Middle frontal gyrus (tissue), 1 donor: ENCODE data around the gene ADGRF5.
"Not testable (repeated sequence)": the region's sequence is repeated elsewhere in the genome, so short reads cannot be mapped to it uniquely, and the experiment has no call there.

Experiments
- DNase-seq: peaks from one replicate; pipeline ENCODE4 v3.0.0-alpha.2; 2015; ENCODE audit warnings: low spot score; ENCODE audit errors: extremely low spot score

Gene ADGRF5

DNA sequence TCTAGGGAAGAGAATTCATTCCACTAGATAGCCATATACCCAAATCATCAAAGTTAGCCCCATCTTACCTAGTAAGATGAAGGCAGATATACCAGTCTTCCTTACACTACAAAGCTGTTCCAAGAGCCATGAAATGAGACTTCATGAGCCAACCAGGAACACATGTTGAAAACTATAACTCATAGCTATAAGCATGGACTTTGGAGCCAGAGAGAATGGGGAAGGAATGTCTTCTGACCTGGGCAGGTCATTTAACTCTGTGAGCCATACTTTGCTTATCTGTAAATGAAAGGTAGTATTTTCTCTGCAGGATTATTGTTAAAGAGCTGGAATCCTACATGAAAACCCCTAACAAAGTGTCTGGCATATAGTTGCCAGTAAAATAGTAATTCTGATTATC is 27.3 kb downstream of the ADGRF5 start:
- no peak for DNase-seq

DNA sequence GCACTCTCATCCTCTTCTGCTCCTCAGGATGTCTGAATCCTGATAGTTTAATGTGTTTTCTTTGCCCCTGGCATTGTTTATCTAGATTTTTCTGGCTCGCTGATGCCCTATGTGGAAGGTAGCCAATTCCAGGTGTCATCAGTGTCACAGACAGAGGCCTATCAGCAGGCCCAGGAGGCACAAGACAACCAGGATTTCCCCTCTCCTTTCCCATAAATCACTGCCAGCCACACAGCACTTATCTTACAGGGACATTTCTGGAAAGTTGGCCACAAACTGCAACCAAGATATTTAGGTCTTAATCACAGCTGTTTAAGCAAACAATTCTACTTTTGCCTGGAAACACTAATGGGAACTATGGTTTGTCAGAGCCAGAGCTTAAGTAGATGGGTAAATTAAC is 28.1 kb downstream of the ADGRF5 start:
- no peak for DNase-seq

DNA sequence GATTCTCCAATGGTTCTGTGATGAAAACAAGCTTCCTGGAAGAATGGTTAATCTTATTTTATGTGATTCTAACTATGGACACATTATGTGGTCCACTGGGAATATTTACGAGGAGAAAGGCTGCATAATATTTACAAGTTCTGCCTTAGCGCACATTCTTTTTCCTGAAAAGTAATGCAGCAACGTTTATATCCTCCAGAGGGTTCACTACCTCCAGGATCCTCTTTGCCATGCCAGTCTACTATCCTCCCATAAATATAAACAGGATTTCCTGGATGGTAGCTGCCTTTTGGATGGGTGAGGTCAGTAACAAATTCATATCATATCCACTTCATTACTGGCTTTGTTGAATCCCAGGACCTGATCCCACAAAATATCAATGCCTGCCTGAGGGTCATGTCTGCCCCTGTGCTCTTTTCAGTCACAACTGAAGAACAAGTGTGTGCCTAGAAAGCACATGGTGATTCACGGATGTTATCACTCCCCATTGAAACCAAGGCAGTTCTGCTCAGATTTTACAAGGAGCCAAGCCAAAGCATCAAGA is 30.4 kb downstream of the ADGRF5 start:
- DNase-seq = no peak

DNA sequence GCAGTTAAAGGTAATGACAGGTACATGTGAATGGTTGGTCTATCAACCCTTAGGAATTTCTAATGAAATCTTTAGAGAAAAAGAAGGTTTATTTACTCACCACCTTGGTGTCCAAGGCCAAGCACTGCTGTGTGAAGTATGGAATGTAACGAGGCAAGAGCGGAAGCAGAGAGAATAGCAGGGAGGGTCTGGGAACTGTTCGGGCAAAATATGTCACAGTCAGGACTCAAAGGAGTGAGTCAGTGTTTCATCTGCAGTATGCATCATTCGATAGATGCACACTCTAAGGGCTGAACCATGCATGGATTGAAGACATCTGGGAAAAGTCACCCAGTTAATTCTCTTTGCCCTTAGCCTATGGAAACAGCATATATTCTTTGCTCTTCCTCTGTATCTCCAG is 33.2 kb downstream of the ADGRF5 start:
- DNase-seq = no peak

DNA sequence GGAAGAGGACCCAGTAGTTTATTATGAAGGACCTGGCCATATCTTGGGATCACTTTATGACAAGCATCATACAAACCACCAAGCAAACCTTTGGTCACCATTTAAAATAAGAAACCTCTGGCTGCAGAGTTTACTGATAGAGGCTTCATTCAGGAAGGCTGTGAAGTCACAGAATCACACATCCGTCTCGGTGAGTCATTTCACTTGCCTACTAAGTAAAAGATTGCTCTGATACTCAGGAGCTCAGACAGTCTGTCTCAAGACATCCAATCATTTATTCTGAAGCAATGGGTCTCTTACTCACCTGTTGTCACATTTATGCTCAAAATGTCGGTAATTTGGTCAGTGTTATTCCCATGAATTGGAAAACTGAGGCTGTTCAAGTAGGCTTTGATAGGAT is 33.7 kb downstream of the ADGRF5 start:
- no peak for DNase-seq

DNA sequence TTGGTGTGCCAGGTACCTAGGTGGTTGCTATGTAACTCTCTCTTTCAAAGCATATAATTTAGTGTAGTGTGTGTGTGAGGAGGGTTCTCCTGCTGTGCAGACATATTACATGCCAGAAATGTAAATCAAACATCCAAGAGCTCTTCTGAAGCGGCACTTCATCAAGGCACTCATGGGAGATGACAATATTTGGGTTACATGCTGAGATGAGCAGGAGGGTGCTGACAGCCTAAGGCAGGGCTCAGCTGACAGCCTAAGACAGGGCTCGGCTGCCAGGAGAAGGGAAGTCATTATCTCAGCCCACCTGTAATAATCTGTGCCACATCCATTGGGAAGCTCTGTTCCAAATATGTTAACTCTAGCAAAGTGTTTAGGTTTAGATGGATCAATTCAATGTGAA is 39.1 kb downstream of the ADGRF5 start:
- no peak for DNase-seq

DNA sequence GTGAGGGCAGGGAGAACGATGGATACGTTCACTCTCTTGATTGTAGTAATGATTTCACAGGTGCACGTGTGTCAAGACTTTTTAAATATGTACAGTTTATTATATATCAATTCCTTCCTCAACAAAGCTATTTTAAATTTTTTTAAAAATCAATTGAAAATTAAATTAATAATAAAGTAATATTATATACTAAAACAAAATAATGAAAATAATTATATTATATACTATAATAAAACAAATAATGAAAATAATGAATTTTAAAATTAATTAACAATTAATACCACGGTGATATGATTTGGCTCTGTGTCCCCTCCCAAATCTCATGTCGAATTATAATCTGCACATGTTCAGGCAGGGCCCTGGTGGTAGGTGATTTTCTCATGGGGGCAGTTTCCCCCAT is 42.7 kb downstream of the ADGRF5 start:
- no peak for DNase-seq

DNA sequence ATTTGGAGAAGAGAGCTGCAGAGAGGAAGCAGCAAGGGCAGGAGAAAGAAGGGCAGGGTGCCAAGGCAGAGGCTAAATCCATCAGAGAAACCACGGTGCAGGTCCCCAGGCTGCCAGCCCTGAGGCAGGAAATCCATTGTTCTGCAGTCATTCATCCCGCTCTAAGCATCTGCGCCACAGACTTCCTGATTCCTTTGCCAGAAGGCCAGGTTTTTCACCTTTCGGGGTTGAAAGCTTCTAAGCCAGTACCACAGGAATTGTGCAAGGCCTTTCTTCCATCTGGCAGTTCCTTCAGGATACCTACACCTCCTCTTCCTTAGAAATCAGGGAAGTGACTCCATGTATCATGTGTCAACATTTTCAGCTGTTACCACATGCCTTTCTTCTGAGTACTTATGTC is 45.6 kb downstream of the ADGRF5 start:
- DNase-seq = no peak

DNA sequence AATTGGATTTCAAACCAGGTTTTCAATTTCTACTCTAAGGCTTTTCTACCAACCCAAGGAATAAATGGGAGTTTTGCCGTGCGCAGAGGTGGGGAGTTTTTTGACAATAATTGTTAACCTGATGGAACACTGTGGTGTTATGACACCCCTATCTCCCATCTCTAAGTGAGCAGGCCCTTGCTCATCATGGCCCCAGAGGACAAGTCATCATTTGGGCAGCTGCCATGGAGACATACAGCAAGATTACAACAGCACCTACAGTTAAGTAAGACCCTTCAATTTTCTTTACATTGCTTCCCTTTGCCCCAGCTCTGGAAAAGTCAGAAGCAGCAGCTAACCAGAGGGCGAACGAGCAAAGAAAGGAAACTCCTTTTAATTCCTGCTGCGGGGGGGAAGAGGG is 54.3 kb downstream of the ADGRF5 start:
- no peak for DNase-seq

DNA sequence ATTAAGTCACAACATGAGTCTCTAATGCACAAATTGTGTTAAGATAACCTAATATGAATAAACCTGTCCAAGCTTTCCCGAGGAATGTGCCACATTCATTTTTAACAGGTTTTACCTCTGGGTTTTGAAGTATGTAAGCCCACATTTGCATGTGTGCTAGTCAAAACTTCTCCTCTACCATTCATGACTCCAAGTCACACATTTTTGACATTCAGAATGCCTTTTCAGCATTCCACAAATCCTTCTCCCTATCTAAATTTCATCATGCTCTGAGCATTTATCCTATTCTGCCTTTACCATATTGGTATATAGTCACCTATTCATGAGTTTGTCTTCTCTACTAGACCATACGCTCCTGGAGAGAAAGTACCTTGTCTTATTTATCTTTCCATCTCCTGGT is 56.5 kb downstream of the ADGRF5 start:
- no peak for DNase-seq

DNA sequence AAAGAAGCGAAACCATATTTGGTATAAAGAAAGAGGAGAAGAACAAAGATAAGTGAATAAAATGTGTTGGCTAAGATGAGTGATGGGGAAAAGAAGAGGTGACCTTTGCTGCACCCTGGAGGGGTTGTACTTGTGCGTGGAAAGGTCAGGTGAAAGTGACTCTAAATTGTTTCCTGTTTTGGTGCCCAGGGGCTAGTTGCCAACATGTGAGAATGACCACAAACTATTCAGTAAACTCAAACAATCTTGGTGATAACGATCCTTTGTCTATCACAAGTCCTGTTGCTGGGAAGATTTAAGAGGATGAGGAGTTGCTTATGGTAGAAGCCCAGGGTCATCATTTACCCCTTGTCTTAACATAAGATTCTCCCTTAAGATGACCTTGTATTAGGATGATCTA is 57.9 kb downstream of the ADGRF5 start:
- no peak for DNase-seq

DNA sequence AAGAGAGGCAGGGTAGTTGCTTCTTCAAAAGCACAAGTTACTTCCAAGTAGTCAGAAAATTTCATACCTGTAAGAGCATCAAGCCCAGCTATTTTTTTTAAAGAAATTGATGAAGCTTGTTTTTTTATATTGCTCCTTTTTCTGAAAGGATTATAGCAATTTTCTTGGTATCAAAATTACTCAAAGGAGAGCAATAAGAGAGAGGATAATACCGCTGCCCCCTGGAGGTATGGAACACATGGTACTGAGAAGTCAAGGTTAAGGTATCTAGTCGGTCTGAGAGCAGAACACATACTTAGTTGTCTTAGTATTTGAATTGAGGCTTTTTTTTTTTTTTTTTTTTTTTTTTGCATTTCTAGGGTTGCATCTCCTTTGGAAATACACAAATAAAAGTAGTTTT is 59.4 kb downstream of the ADGRF5 start:
- DNase-seq = no peak

DNA sequence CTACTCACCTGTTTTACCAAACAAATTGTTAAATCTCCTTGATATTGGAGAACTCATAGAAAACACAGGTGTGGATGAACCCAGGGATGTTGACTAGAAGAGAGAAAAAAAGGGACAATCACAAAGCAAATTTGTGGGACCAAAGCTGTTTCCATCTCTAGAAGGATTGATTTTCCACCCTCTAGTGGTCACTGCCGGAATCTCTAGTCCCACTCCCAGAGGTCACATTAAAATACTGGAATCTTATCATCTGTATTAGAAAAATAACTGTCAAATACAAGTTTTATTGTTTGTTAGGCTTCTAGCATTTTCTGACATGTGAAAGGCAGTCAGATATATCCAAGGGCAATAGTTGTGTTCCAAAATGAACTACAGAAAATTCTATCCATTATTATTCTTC is 65.8 kb downstream of the ADGRF5 start:
- not testable (repeated sequence) for DNase-seq

DNA sequence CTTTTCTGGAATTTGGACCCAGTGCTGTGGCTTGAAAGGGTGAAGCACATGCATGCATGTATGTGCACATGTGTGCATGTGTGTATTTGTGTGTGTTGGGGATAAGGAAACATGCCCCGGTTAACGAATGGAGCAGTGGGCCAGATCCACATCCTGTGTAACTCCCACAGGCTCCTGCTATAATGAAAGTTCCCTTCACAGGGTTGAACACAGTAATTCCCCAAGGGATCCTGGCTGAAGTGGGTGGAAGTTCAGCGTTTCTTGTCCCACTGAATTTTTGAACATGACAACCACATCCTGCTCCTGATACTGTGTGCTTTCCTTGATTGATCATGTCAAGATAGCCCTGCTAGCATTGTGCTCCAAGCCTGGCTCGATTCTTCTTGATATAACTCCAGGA is 70.2 kb downstream of the ADGRF5 start:
- DNase-seq = not testable (repeated sequence)

DNA sequence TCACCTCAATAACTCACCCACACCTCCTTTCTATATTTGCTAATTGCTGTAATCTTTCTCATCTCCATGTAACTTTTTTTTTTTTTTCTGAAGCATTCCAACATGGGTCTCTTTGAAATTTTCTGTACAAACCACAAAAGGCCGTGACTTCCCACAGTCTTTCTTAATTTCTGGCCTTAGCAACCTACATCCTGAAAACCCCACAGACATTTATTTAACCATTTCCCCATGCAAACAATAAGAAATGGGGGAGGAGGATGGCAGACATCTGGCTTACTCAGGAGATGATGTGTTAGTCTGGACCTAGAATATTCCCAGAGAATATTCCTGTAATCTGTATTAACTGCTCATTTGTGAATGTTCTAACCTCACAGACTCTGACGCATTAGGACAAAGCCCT is 70.9 kb downstream of the ADGRF5 start:
- DNase-seq = no peak

DNA sequence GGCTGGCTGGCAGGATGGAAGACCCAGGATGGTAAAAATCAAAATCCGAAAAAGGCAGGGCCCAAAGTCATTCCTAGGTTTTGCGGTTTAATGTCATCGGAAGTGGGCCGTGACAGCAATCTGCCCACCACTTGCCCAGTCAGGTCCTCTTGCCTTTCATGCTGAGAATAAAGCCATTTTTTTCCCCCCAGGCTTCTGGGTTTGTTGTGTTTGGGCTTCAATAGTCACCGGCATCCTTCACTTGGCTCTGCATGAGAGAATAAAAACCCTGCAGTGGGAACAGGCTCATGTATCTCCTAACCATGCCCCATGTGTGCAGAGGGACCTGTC is 72.4 kb downstream of the ADGRF5 start:
- no peak for DNase-seq

DNA sequence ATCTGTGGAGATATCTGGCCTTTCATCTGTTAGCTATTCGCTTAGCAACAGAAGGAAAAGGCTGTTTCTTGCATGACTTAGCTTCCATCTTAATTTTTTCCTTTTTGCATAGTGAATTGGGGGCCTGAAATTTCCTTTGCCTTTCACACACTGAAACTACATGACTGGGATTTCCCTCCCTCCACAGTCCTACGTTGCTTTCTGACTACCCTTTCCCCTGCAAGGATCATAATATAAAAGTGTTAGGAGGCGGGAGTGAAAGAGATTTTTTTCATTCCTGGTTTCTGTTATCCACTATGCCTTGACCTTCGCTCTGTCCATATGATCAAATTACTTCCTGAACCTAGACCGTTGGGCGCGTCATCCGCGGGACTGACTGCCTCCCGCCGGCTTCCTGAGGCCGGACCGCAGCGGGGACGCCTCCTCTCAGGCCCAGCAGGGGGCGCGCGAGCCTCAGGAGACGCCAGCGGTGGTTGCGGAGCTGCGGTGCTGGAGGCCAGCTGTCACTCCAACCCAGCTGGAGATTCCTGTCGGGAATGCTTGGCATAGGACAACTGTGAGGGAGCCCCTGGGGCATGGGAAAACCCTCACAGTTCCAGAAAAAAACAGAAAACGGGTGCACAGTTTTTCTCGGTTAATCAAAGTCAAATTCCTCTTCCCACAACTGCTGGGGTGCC is 72.9 kb downstream of the ADGRF5 start:
- peak; percentile 60 for DNase-seq

DNA sequence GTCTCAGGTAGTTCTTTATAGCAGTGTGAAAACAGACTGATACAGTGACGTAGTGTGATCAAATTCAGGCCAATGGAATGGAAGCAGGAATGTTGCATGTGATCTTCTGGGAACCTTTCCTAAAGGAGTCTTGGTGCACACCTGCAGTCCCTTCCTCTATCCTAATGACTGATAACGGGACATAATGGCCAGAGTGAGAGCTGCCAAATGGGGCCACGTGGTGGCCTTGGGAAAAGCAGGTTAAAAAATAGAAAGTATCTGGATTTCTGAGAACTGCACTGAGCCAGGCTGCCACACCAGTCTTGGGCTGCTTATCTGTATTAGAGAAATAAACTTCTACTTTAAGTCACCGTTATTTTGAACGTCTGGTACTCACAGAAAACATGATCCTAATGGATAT is 76.6 kb downstream of the ADGRF5 start:
- no peak for DNase-seq

DNA sequence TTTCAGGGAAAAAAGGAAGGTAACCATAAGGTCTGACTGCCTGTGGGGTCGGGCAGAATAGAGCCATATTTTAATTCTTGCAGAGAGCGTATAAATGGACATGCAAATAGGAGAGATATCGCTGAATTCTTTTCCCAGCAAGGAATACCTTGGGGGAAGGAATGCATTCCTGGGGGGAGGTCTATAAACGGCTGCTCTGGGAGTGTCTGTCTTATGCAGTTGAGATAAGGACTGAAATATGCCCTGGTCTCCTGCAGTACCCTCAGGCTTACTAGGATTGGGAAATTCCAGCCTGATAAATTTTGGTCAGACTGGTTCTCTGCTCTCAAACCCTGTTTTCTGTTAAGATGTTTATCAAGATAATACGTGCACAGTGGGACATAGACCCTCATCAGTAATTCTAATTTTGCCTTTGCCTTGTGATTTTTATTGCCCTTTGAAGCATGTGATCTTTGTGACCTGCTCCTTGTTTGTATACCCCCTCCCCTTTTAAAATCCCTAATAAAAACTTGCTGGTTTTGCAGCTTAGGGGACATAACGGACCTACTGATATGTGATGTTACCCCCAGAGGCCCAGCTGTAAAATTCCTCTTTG is 79.4 kb downstream of the ADGRF5 start:
- DNase-seq = not testable (repeated sequence)

DNA sequence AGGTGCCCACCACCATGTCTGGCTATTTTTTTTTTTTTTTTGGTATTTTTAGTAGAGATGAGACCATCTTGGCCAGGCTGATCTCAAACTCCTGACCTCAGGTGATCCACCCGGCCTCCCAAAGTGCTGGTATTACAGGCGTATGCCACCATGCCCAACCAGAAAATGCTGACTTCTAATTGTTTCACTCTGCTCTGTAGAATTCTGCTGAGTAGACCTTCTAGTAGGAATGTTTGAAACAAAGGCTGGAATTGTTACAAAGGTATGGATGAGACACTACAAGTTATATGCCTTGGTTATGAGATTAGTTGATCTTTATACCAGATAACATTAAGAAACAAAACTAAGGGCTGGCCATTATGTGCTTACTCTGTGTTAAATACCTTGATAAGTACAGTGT is 83.7 kb downstream of the ADGRF5 start:
- no peak for DNase-seq

DNA sequence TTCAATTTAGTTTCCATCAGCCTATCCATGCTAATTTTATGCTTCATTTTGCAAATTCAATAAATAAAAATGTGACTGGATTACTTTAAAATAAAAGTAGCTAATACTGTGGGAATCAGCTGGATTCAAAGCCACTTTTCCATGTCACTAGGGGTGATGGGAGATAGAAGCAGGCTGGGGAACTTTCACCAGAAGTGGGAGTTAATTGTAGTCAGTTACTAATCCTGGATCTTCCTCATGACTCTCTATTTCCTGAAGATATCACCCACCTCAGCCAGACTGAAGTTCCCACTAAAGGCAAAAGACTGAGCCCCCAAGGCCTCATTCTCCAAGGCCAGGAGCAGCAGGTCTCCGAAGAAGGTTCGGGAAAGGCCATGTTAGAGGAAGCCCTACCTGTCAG is 86.7 kb downstream of the ADGRF5 start:
- not testable (repeated sequence) for DNase-seq

DNA sequence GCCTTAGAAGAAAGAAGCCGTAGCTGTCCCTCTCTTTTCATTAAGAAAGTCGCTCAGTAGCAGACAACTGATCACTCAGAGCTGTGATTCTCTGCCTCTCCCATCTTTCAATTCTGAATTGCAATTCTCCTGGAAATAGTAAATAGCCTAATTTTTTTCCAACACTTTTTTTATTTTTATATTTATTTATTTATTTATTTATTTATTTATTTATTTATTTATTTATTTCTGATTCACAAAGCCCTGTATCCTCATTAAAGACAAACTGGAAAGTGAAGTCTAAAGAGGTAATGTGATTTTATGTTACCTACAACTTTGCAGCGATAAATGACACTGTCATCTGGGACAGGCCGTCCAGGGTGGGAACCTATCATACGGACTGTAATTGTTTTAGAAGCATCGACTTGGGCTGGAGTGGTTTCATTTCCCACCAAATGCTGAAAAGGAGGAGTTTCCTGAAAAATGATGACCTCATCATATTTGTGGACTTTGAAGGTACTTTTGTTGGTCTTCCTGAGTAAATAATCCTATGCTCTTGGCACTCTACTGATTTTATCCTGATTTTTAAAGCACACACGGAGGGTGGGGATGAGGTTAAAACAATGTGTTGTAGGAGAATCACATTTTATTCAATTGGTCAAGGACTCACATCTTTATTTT is 87.4 kb downstream of the ADGRF5 start:
- DNase-seq = not testable (repeated sequence)

DNA sequence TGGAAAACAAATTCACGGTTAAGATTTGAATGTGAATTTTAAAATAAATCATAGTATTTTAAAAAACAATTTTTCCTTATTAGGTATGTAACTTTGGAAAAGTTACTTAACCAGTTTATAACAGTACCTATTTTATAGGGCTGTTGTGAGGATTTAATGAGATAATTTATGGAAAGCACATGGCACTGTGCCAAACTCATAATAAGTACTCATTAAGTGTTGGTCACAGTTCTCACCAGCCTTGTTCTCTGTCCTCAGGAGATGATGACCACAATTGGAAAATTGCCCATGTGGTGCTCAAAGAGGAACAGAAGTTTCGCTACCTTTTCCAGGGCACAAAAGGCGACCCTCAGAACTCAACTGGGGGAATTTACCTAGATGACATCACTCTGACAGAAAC is 88.9 kb downstream of the ADGRF5 start:
- DNase-seq = no peak
